Transverse colon (tissue), 4 donors: Measurements from ENCODE around the gene TRIM22. TPM values are rescaled to one million over a fixed set of nuclear protein-coding genes. Genes with fewer than 3 reads are reported as not detected.

Source experiments
- DNase-seq: peaks from one replicate; pipeline ENCODE4 v3.0.0-alpha.2; 2019
- H3K27ac ChIP-seq, 4 donors: fragments of 200-600 bp; sonication (generic); 2 replicates each; pipeline ENCODE4 v1.5.1; 2016 to 2018; ENCODE audit warnings: inconsistent platforms in 4 of 4
- H3K27me3 ChIP-seq: fragments of 200-600 bp; sonication (generic); 2 replicates; pipeline ENCODE4 v1.5.1; 2017; ENCODE audit warnings: inconsistent platforms
- H3K36me3 ChIP-seq, 4 donors: fragments of 200-600 bp; sonication (generic); 2 replicates each; pipeline ENCODE4 v1.5.1; 2017 to 2019; ENCODE audit warnings: inconsistent platforms in 4 of 4
- H3K4me1 ChIP-seq, 4 donors: fragments of 200-600 bp; sonication (generic); 2 replicates each; pipeline ENCODE4 v1.5.1; 2017 to 2020; ENCODE audit warnings: inconsistent platforms in 4 of 4
- H3K4me3 ChIP-seq, 4 donors: fragments of 200-600 bp; sonication (generic); 1 replicate in 1 of 4; 2 replicates in 3 of 4; pipeline versions ENCODE4 v1.5.1 to v1.6.1; 2017 to 2019; ENCODE audit warnings: inconsistent platforms in 4 of 4
- H3K9me3 ChIP-seq, 2 donors: fragments of 200-600 bp; sonication (generic); 2 replicates each; pipeline ENCODE4 v1.5.1; 2017 to 2019; ENCODE audit warnings: inconsistent platforms in 2 of 2
- CTCF ChIP-seq, 5 experiments: fragments of 200-600 bp in 3 of 5; fragments of 450-650 bp in 2 of 5; sonication (generic) in 3 of 5; IDR thresholded peaks; 1 replicate in 2 of 5; 2 replicates in 3 of 5; pipeline ENCODE4 v1.5.1; 2016 to 2017; ENCODE audit warnings: antibody characterized with exemption in 5 of 5, inconsistent platforms in 3 of 5, mild to moderate bottlenecking in 2 of 5, moderate library complexity in 1 of 5
- EP300 ChIP-seq: sonication (generic); formaldehyde crosslinking; IDR thresholded peaks from one replicate; pipeline ENCODE4 v1.6.1; 2017; ENCODE audit warnings: antibody characterized with exemption, low read depth
- POLR2A ChIP-seq: fragments of 450-650 bp; IDR thresholded peaks from one replicate; pipeline ENCODE4 v1.6.1; 2016; ENCODE audit warnings: antibody characterized with exemption, mild to moderate bottlenecking, moderate library complexity
- POLR2AphosphoS5 ChIP-seq, 3 donors: sonication (generic); formaldehyde crosslinking; IDR thresholded peaks; one replicate each; pipeline ENCODE4 v1.6.1; 2016; ENCODE audit warnings: antibody characterized with exemption in 3 of 3
- WGBS, 2 donors: methylation state at CpG; one replicate each; pipeline ENCODE4 v1.1.5; 2018; ENCODE audit warnings: low coverage in 1 of 2; 5-methylcytosine and 5-hydroxymethylcytosine counted together
- in situ Hi-C, 4 donors: fragments of 200-750 bp; cut with MboI; loops; one replicate each; pipeline versions ENCODE4 v1.15.0 to v1.15.1; 2017; ENCODE audit warnings: low sequenced_read_pairs in 3 of 4, low pct_ligation_motif_present in 1 of 4, low pct_unique_long_range_greater_than_20kb in 1 of 4
- intact Hi-C: fragments of 100-400 bp; cut with DNase I; formaldehyde crosslinking; loops from one replicate; pipeline ENCODE4 v1.15.1; 2023; ENCODE audit warnings: low total_unique reads
- total RNA-seq, 4 donors: library from RNA; depleted of rRNA; stranded (reverse); fragments of >200 nt; gene quantifications; one replicate each; pipeline ENCODE4 v1.1.0, GENCODE V29; 2016

TRIM22 gene
- total RNA-seq, 4 donors from 2014 or later = 3.2 to 35.2 (median 21.4) TPM

GRCh38 chr11:5665746-5666401 lies 23.7 kb upstream of the TRIM22 start:
- no peak for DNase-seq
- intact Hi-C loops (no loop called here), in situ Hi-C loops (no loop called here)
- Histone ChIP-seq H3K27me3 (no peaks in the 10 kb centered on the region), H3K36me3 (peaks cover 0 to 38% (median 5%) of the 10 kb centered on the region in 4 donors), H3K4me1 (no peaks in the 10 kb centered on the region), H3K4me3 (no peak overlapping the region), H3K9me3 (no peaks in the 10 kb centered on the region), H3K27ac (no peak overlapping the region)
- 76 to 77% methylated on average over 5 of the region's 5 CpGs for WGBS, 2 donors
- TF ChIP-seq POLR2A = no peak
- TF ChIP-seq EP300 = no peak
- no peak for TF ChIP-seq POLR2AphosphoS5 (IDR thresholded peaks at IDR 0.05)
- TF ChIP-seq CTCF (IDR thresholded peaks at IDR 0.05) = no peak

- no peak for DNase-seq
- Histone ChIP-seq H3K4me3 (no peak overlapping the region), H3K27ac (no peak overlapping the region), H3K9me3 (no peaks in the 10 kb centered on the region), H3K36me3 (peaks cover 0 to 38% (median 5%) of the 10 kb centered on the region in 4 donors), H3K27me3 (no peaks in the 10 kb centered on the region), H3K4me1 (no peaks in the 10 kb centered on the region)
- WGBS, 2 donors = 92 to 94% methylated on average over 6 of the region's 6 CpGs
- in situ Hi-C loops (no loop called here), intact Hi-C loops (no loop called here)
- TF ChIP-seq POLR2AphosphoS5 (IDR thresholded peaks at IDR 0.05) (no peak), EP300 (no peak), POLR2A (no peak), CTCF (IDR thresholded peaks at IDR 0.05) (no peak)
These were observed 23.2 kb upstream of the TRIM22 start for GRCh38 chr11:5666402-5666793.

- DNase-seq = no peak
- no peaks in the 10 kb centered on the region for H3K9me3 ChIP-seq
- in situ Hi-C loops = no loop called here
These were observed 17.8 kb upstream of the TRIM22 start for GRCh38 chr11:5671831-5672230.

GRCh38 chr11:5674391-5674790 lies 15.2 kb upstream of the TRIM22 start:
- no peak overlapping the region for H3K27ac ChIP-seq
- H3K9me3 ChIP-seq = no peaks in the 10 kb centered on the region
- in situ Hi-C loops = no loop called here
- no peaks in the 10 kb centered on the region for H3K27me3 ChIP-seq
- no peak for TF ChIP-seq POLR2A
- no peak for TF ChIP-seq EP300
- TF ChIP-seq POLR2AphosphoS5 (IDR thresholded peaks at IDR 0.05) = no peak
- no peak for TF ChIP-seq CTCF (IDR thresholded peaks at IDR 0.05)
- intact Hi-C loops = no loop called here
- H3K4me1 ChIP-seq = no peaks in the 10 kb centered on the region
- 95 to 100% methylated on average over 1 to 4 of the region's 4 CpGs for WGBS, 2 donors
- H3K36me3 ChIP-seq = peaks cover 0 to 37% (median 7%) of the 10 kb centered on the region in 4 donors
- no peak overlapping the region for H3K4me3 ChIP-seq
- no peak for DNase-seq

More at GRCh38 chr11:5671831-5672230, 17.8 kb upstream of the TRIM22 start:
- intact Hi-C loops = no loop called here
- Histone ChIP-seq H3K27me3 (no peaks in the 10 kb centered on the region), H3K4me3 (no peak overlapping the region), H3K4me1 (no peaks in the 10 kb centered on the region), H3K27ac (no peak overlapping the region), H3K36me3 (peaks cover 0 to 33% (median 0%) of the 10 kb centered on the region in 4 donors)
- TF ChIP-seq CTCF (IDR thresholded peaks at IDR 0.05) (no peak), EP300 (no peak), POLR2AphosphoS5 (IDR thresholded peaks at IDR 0.05) (no peak), POLR2A (no peak)
